GM06990 (cell line): Measurements from ENCODE around the gene RIMS4.

Source experiments
- DNase-seq: peaks from one replicate; pipeline ENCODE4 v3.0.0-alpha.2; 2011; ENCODE audit not compliant: insufficient read length; ENCODE audit errors: extremely low read depth
- H3K27me3 ChIP-seq: replicated peaks from 2 replicates; pipeline ENCODE4 v1.6.0; 2011; ENCODE audit warnings: low read length; ENCODE audit not compliant: control insufficient read depth, insufficient read depth
- H3K36me3 ChIP-seq: 2 replicates; pipeline ENCODE4 v1.5.1; 2011; ENCODE audit warnings: low read length; ENCODE audit not compliant: control insufficient read depth, insufficient read depth
- H3K4me3 ChIP-seq: replicated peaks from 2 replicates; pipeline ENCODE4 v1.5.1; 2011; ENCODE audit warnings: low read depth, mild to moderate bottlenecking, control low read depth, low read length
- TF ChIP-seq, protein P1 (sequence below): IDR thresholded peaks from 2 replicates; pipeline ENCODE4 v1.5.1; 2011; ENCODE audit warnings: low read length, control low read depth, mild to moderate bottlenecking, inconsistent platforms; ENCODE audit not compliant: insufficient read depth, poor library complexity, severe bottlenecking

Gene RIMS4

GRCh38 chr20:44841955-44842354, 31.6 kb upstream of the RIMS4 start:
- Histone ChIP-seq H3K36me3 (no peaks in the 10 kb centered on the region), H3K4me3 (no peak overlapping the region), H3K27me3 (peaks cover 1% of the 10 kb centered on the region)
- DNase-seq = no peak
- TF ChIP-seq, protein P1, sequence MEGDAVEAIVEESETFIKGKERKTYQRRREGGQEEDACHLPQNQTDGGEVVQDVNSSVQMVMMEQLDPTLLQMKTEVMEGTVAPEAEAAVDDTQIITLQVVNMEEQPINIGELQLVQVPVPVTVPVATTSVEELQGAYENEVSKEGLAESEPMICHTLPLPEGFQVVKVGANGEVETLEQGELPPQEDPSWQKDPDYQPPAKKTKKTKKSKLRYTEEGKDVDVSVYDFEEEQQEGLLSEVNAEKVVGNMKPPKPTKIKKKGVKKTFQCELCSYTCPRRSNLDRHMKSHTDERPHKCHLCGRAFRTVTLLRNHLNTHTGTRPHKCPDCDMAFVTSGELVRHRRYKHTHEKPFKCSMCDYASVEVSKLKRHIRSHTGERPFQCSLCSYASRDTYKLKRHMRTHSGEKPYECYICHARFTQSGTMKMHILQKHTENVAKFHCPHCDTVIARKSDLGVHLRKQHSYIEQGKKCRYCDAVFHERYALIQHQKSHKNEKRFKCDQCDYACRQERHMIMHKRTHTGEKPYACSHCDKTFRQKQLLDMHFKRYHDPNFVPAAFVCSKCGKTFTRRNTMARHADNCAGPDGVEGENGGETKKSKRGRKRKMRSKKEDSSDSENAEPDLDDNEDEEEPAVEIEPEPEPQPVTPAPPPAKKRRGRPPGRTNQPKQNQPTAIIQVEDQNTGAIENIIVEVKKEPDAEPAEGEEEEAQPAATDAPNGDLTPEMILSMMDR = no peak

- H3K27me3 ChIP-seq = peaks cover 1% of the 10 kb centered on the region
- no peak for DNase-seq
- H3K36me3 ChIP-seq = no peaks in the 10 kb centered on the region
- TF ChIP-seq, protein P1 = no peak
- H3K4me3 ChIP-seq = no peak overlapping the region
Observed at GRCh38 chr20:44840826-44841225, 30.5 kb upstream of the RIMS4 start.

DNA sequence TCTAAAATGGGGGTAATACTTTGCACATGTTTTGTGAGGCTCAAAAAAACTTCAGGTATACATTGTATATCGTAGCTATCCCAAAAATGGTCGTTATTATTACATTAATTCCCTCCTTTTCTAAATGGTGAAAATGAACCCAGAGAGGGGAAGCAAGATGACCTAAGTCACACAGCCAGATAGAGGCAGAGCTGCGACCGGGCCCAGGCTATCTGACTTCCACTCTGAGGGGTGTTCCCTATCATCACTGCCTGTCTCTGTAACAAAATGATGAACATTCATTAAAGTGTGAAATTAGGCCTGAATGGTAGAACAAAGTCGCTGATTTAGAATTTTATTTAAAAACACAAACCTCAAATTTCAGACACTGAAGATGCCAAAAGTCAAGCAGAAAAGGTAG, 29.1 kb upstream of the RIMS4 start:
- H3K4me3 ChIP-seq = no peak overlapping the region
- no peak for DNase-seq
- H3K36me3 ChIP-seq = no peaks in the 10 kb centered on the region
- H3K27me3 ChIP-seq = peaks cover 1% of the 10 kb centered on the region
- TF ChIP-seq, protein P1 = no peak

DNA sequence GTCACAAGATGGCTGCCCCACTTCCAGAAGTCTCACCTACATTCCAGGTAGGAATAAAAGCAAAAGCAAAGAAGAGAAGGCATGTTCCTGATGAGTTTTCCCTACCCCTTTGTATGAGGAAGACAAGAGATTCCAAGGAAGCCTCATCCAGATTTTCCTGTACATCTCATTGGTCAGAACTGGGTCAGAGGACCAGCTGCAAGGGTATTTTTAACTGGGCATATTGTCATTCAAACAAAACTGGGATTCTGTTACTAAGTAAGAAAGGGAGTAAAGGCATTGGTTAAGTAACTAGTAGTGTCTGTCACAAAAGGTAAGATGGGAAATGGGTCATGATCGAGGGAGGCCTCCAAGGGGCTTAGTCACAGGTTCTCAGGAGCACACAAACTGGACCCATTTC, 28.2 kb upstream of the RIMS4 start:
- peaks cover 1% of the 10 kb centered on the region for H3K27me3 ChIP-seq
- no peak for DNase-seq
- TF ChIP-seq, protein P1 = no peak
- H3K36me3 ChIP-seq = no peaks in the 10 kb centered on the region
- H3K4me3 ChIP-seq = no peak overlapping the region

- H3K4me3 ChIP-seq = no peak overlapping the region
- TF ChIP-seq, protein P1 = no peak
- H3K27me3 ChIP-seq = peaks cover 1% of the 10 kb centered on the region
- H3K36me3 ChIP-seq = no peaks in the 10 kb centered on the region
- DNase-seq = no peak
Observed at GRCh38 chr20:44837946-44838345, 27.6 kb upstream of the RIMS4 start.

- TF ChIP-seq, protein P1 = no peak
- H3K36me3 ChIP-seq = no peaks in the 10 kb centered on the region
- no peak for DNase-seq
- peaks cover 1% of the 10 kb centered on the region for H3K27me3 ChIP-seq
- no peak overlapping the region for H3K4me3 ChIP-seq
Observed at GRCh38 chr20:44836601-44837120, 26.3 kb upstream of the RIMS4 start.
